ENCODE measurements around the gene ENO2.

The ENO2 gene

GRCh38 chr12:6950811-6951540 lies 36.6 kb downstream of the ENO2 start, which contains the start of gene PTPN6:
Gene PTPN6, plus strand, starts transcription at chr12:6951356. Its CDS starts 157 bp downstream, at chr12:6951513.
- H3K27me3 ChIP-seq (ENCODE audit: control insufficient read depth, insufficient read depth, low read length), result no peaks in the 10 kb centered on the region
- H3K4me2 ChIP-seq (ENCODE audit: low read length), result no peak within 1 kb of the TSS
- peaks cover 7% of the 10 kb centered on the region for H3K4me1 ChIP-seq
- no peak within 1 kb of the TSS for H3K4me3 ChIP-seq (ENCODE audit: low read depth, low read length)
- H3K27ac ChIP-seq, result no peak within 1 kb of the TSS
- H3K79me2 ChIP-seq, result no peaks in the 10 kb centered on the region
- TF ChIP-seq CTCF (IDR thresholded peaks at IDR 0.05), result no peak
- H3K9ac ChIP-seq, result no peak within 1 kb of the TSS
- H3K9me3 ChIP-seq (ENCODE audit: control insufficient read depth, low read length), result no peaks in the 10 kb centered on the region
- no peak within 1 kb of the TSS for H2AFZ ChIP-seq
- H3K36me3 ChIP-seq (ENCODE audit: control insufficient read depth, insufficient read depth, low read length), result no peaks in the 10 kb centered on the region

GRCh38 chr12:6951551-6952120 lies 37.3 kb downstream of the ENO2 start:
- no peak overlapping the region for H3K4me3 ChIP-seq (ENCODE audit: low read depth, low read length)
- H2AFZ ChIP-seq, result no peak overlapping the region
- H3K4me1 ChIP-seq, result peaks cover 11% of the 10 kb centered on the region
- no peaks in the 10 kb centered on the region for H3K9me3 ChIP-seq (ENCODE audit: control insufficient read depth, low read length)
- no peak overlapping the region for H3K9ac ChIP-seq
- no peak overlapping the region for H3K27ac ChIP-seq
- no peaks in the 10 kb centered on the region for H3K79me2 ChIP-seq
- H3K36me3 ChIP-seq (ENCODE audit: control insufficient read depth, insufficient read depth, low read length), result no peaks in the 10 kb centered on the region
- TF ChIP-seq CTCF (IDR thresholded peaks at IDR 0.05), result no peak
- no peaks in the 10 kb centered on the region for H3K27me3 ChIP-seq (ENCODE audit: control insufficient read depth, insufficient read depth, low read length)
- no peak overlapping the region for H3K4me2 ChIP-seq (ENCODE audit: low read length)

- no peaks in the 10 kb centered on the region for H3K9me3 ChIP-seq (ENCODE audit: control insufficient read depth, low read length)
- no peak overlapping the region for H3K9ac ChIP-seq
- no peak overlapping the region for H2AFZ ChIP-seq
- no peak overlapping the region for H3K4me3 ChIP-seq (ENCODE audit: low read depth, low read length)
- H3K4me2 ChIP-seq (ENCODE audit: low read length), result no peak overlapping the region
- no peak overlapping the region for H3K27ac ChIP-seq
- no peaks in the 10 kb centered on the region for H3K36me3 ChIP-seq (ENCODE audit: control insufficient read depth, insufficient read depth, low read length)
- H3K4me1 ChIP-seq, result peaks cover 14% of the 10 kb centered on the region
- no peaks in the 10 kb centered on the region for H3K27me3 ChIP-seq (ENCODE audit: control insufficient read depth, insufficient read depth, low read length)
- H3K79me2 ChIP-seq, result no peaks in the 10 kb centered on the region
- TF ChIP-seq CTCF (IDR thresholded peaks at IDR 0.05), result no peak
Observed at GRCh38 chr12:6952121-6952862, 37.9 kb downstream of the ENO2 start.

- no peak overlapping the region for H3K9ac ChIP-seq
Observed at GRCh38 chr12:6952863-6953441, 38.6 kb downstream of the ENO2 start.

More at GRCh38 chr12:6952863-6953441, 38.6 kb downstream of the ENO2 start:
- H3K27me3 ChIP-seq (ENCODE audit: control insufficient read depth, insufficient read depth, low read length), result no peaks in the 10 kb centered on the region
- TF ChIP-seq CTCF (IDR thresholded peaks at IDR 0.05), result no peak
- no peak overlapping the region for H3K4me3 ChIP-seq (ENCODE audit: low read depth, low read length)
- peaks cover 13% of the 10 kb centered on the region for H3K4me1 ChIP-seq
- H3K4me2 ChIP-seq (ENCODE audit: low read length), result no peak overlapping the region
- no peaks in the 10 kb centered on the region for H3K79me2 ChIP-seq
- no peak overlapping the region for H2AFZ ChIP-seq
- no peaks in the 10 kb centered on the region for H3K36me3 ChIP-seq (ENCODE audit: control insufficient read depth, insufficient read depth, low read length)
- H3K27ac ChIP-seq, result peak overlapping the region; percentile 60
- H3K9me3 ChIP-seq (ENCODE audit: control insufficient read depth, low read length), result no peaks in the 10 kb centered on the region
